GM23338 (cell line): ENCODE data around the gene SLC15A5. TPM values are rescaled to one million over a fixed set of nuclear protein-coding genes. Genes with fewer than 3 reads are reported as not detected.

ENCODE experiments used
- ATAC-seq: fragments of 200-7000 bp; cut with Tn5 transposase; 3 replicates; pipeline ENCODE4 v1.9.1; 2020
- DNase-seq: peaks from one replicate; pipeline ENCODE4 v3.0.0-alpha.2; 2015; ENCODE audit warnings: low spot score
- H2AFZ ChIP-seq: fragments of 200-600 bp; sonication (generic); 2 replicates; pipeline ENCODE4 v1.8.0; 2016; ENCODE audit warnings: antibody characterized with exemption, mild to moderate bottlenecking, moderate library complexity
- H3F3A ChIP-seq: fragments of 200-600 bp; sonication (generic); replicated peaks from 2 replicates; pipeline ENCODE4 v1.8.0; 2017; ENCODE audit warnings: antibody characterized with exemption, mixed run types, low read depth
- H3K27ac ChIP-seq: fragments of 200-600 bp; sonication (generic); 2 replicates; pipeline ENCODE4 v1.6.1; 2016; ENCODE audit warnings: low read depth
- H3K27me3 ChIP-seq: fragments of 200-600 bp; sonication (generic); 2 replicates; pipeline ENCODE4 v1.8.0; 2016; ENCODE audit warnings: mild to moderate bottlenecking, mixed run types, moderate library complexity; ENCODE audit not compliant: insufficient read depth
- H3K36me3 ChIP-seq: fragments of 200-600 bp; sonication (generic); 2 replicates; pipeline ENCODE4 v1.8.0; 2016; ENCODE audit warnings: mild to moderate bottlenecking; ENCODE audit not compliant: insufficient read depth
- H3K4me1 ChIP-seq: fragments of 200-600 bp; sonication (generic); 2 replicates; pipeline ENCODE4 v1.8.0; 2016; ENCODE audit warnings: mild to moderate bottlenecking, moderate library complexity; ENCODE audit not compliant: insufficient read depth
- H3K4me2 ChIP-seq: fragments of 200-600 bp; sonication (generic); 2 replicates; pipeline ENCODE4 v1.7.1; 2017; ENCODE audit warnings: mixed run types
- H3K4me3 ChIP-seq: fragments of 200-600 bp; sonication (generic); 2 replicates; pipeline ENCODE4 v1.6.1; 2016; ENCODE audit warnings: mixed run types
- H3K79me2 ChIP-seq: fragments of 200-600 bp; sonication (generic); replicated peaks from 2 replicates; pipeline ENCODE4 v1.8.0; 2017; ENCODE audit warnings: mild to moderate bottlenecking; ENCODE audit not compliant: insufficient read depth
- H3K9me2 ChIP-seq: fragments of 200-600 bp; sonication (generic); 2 replicates; pipeline ENCODE4 v1.8.0; 2017; ENCODE audit not compliant: insufficient read depth
- H4K20me1 ChIP-seq: fragments of 200-600 bp; sonication (generic); replicated peaks from 2 replicates; pipeline ENCODE4 v1.8.0; 2017; ENCODE audit warnings: mild to moderate bottlenecking; ENCODE audit not compliant: insufficient read depth
- H3K27ac Mint-ChIP-seq: 2 replicates; pipeline ENCODE4 v1.8.0; 2020; ENCODE audit warnings: inconsistent platforms, mild to moderate bottlenecking, moderate library complexity, mixed read lengths
- H3K27me3 Mint-ChIP-seq: 3 replicates; pipeline ENCODE4 v1.8.0; 2022; ENCODE audit warnings: low read depth, mild to moderate bottlenecking, moderate library complexity, mixed read lengths, inconsistent platforms; ENCODE audit not compliant: insufficient read depth, poor library complexity
- H3K36me3 Mint-ChIP-seq: 3 replicates; pipeline ENCODE4 v1.8.0; 2021; ENCODE audit warnings: low read depth, mild to moderate bottlenecking, inconsistent platforms, moderate library complexity, mixed read lengths
- H3K4me1 Mint-ChIP-seq: 3 replicates; pipeline ENCODE4 v1.8.0; 2020; ENCODE audit warnings: mild to moderate bottlenecking, inconsistent platforms, mixed read lengths
- H3K4me3 Mint-ChIP-seq: 3 replicates; pipeline ENCODE4 v1.8.0; 2021; ENCODE audit warnings: moderate library complexity, mild to moderate bottlenecking, inconsistent platforms, mixed read lengths
- H3K9me3 Mint-ChIP-seq: 3 replicates; pipeline ENCODE4 v1.8.0; 2020; ENCODE audit warnings: moderate library complexity, mild to moderate bottlenecking, inconsistent platforms, mixed read lengths
- CREB1 ChIP-seq: fragments of 250-450 bp; sonication (Bioruptor Pico); IDR thresholded peaks from 2 replicates; pipeline ENCODE4 v1.5.0; 2020; ENCODE audit warnings: low read depth, mild to moderate bottlenecking, moderate library complexity
- CTCF ChIP-seq, 2 experiments: fragments of 200-600 bp in 1 of 2; sonication (generic) in 1 of 2; conservative IDR thresholded peaks; 2 replicates each; pipeline versions ENCODE4 v1.5.1 to v1.6.1; 2016 to 2017; ENCODE audit warnings: antibody characterized with exemption in 2 of 2, low read depth in 2 of 2, mild to moderate bottlenecking in 2 of 2, moderate library complexity in 1 of 2
- ETS1 ChIP-seq: IDR thresholded peaks from 2 replicates; pipeline ENCODE4 v1.6.1; 2016; ENCODE audit warnings: antibody characterized with exemption
- EZH2 ChIP-seq: fragments of 200-600 bp; sonication (generic); IDR thresholded peaks from one replicate; pipeline ENCODE4 v1.8.0; 2017; ENCODE audit warnings: antibody characterized with exemption, mild to moderate bottlenecking, low read depth; ENCODE audit not compliant: unreplicated experiment
- EZH2phosphoT487 ChIP-seq: fragments of 200-600 bp; sonication (generic); IDR thresholded peaks from one replicate; pipeline ENCODE4 v1.8.1; 2018; ENCODE audit warnings: antibody characterized with exemption; ENCODE audit not compliant: unreplicated experiment
- JUNB ChIP-seq: IDR thresholded peaks from one replicate; pipeline ENCODE4 v1.6.1; 2016; ENCODE audit warnings: antibody characterized with exemption; ENCODE audit not compliant: unreplicated experiment
- NANOG ChIP-seq: IDR thresholded peaks from 2 replicates; pipeline ENCODE4 v1.6.1; 2016; ENCODE audit warnings: antibody characterized with exemption, borderline replicate concordance
- POLR2AphosphoS5 ChIP-seq: IDR thresholded peaks from 2 replicates; pipeline ENCODE4 v1.6.1; 2016; ENCODE audit warnings: antibody characterized with exemption, low read depth
- REST ChIP-seq: IDR thresholded peaks from one replicate; pipeline ENCODE4 v1.6.1; 2018; ENCODE audit warnings: antibody characterized with exemption; ENCODE audit not compliant: unreplicated experiment
- STAT1 ChIP-seq: IDR thresholded peaks from one replicate; pipeline ENCODE4 v1.6.1; 2016; ENCODE audit warnings: antibody characterized with exemption; ENCODE audit not compliant: unreplicated experiment
- ZNF114 ChIP-seq: fragments of 250-450 bp; sonication (Bioruptor Pico); IDR thresholded peaks from 2 replicates; pipeline ENCODE4 v1.5.0; 2020; ENCODE audit warnings: mild to moderate bottlenecking, moderate library complexity
- ZNF331 ChIP-seq: fragments of 250-450 bp; sonication (Bioruptor Pico); IDR thresholded peaks from 2 replicates; pipeline ENCODE4 v1.5.0; 2020; ENCODE audit warnings: low read depth, mild to moderate bottlenecking, moderate library complexity
- ZNF462 ChIP-seq: fragments of 250-450 bp; sonication (Bioruptor Pico); IDR thresholded peaks from 2 replicates; pipeline ENCODE4 v1.5.0; 2020; ENCODE audit warnings: mild to moderate bottlenecking, moderate library complexity
- polyA plus RNA-seq: library from polyadenylated mRNA; unstranded; fragments of >200 nt; fragmentation: Nextera tagmentation; extraction: Ambion mirVana; gene quantifications from 2 replicates; pipeline ENCODE4 v1.2.1, GENCODE V29; 2016
- total RNA-seq: library from RNA; depleted of rRNA; stranded (reverse); fragments of >200 nt; shearing (Covaris generic); gene quantifications from 2 replicates; pipeline ENCODE4 v1.2.3, GENCODE V29; 2014

The SLC15A5 gene
- total and polyA plus RNA-seq, 2 experiments from 2014 or later: not detected

GRCh38 chr12:16238661-16239060 lies 38.8 kb downstream of the SLC15A5 start:
- no peak overlapping the region for H3K4me2 ChIP-seq
- Mint-ChIP-seq H3K4me1 (peaks cover 5% of the 10 kb centered on the region; the same call in 2 of the 3 replicates), H3K9me3 (no peaks in the 10 kb centered on the region), H3K27me3 (no peaks in the 10 kb centered on the region), H3K36me3 (no peaks in the 10 kb centered on the region), H3K4me3 (no peak overlapping the region), H3K27ac (no peak overlapping the region)
- no peaks in the 10 kb centered on the region for H3F3A ChIP-seq
- no peaks in the 10 kb centered on the region for H4K20me1 ChIP-seq
- no peaks in the 10 kb centered on the region for H3K9me2 ChIP-seq
- H3K4me3 ChIP-seq: no peak overlapping the region
- H3K79me2 ChIP-seq: no peaks in the 10 kb centered on the region
- 0 out of 2 replicates have a peak, but pooled peaks cover 3% of the 10 kb centered on the region for H3K4me1 ChIP-seq
- no peak for ATAC-seq
- no peak overlapping the region for H2AFZ ChIP-seq
- H3K36me3 ChIP-seq: no peaks in the 10 kb centered on the region
- no peak overlapping the region for H3K27ac ChIP-seq
- DNase-seq: no peak
- H3K27me3 ChIP-seq: no peaks in the 10 kb centered on the region
- TF ChIP-seq CTCF (conservative IDR thresholded peaks at IDR 0.05; ENCODE audit: low read depth in 2 of 2) (no peak), POLR2AphosphoS5 (no peak), JUNB (no peak), ETS1 (no peak), CREB1 (CRISPR knock-in tag) (no peak), ZNF462 (no peak), ZNF331 (CRISPR knock-in tag) (no peak), NANOG (no peak), STAT1 (no peak), ZNF114 (CRISPR knock-in tag) (no peak), EZH2 (no peak), REST (no peak), EZH2phosphoT487 (no peak)
